ENCODE data around the gene NHERF2. TPM values are rescaled to one million over a fixed set of nuclear protein-coding genes. Genes with fewer than 3 reads are reported as not detected.

Gene NHERF2
- total RNA-seq, 2 donors from 2014 or later = 20.1 to 25.5 TPM

DNA sequence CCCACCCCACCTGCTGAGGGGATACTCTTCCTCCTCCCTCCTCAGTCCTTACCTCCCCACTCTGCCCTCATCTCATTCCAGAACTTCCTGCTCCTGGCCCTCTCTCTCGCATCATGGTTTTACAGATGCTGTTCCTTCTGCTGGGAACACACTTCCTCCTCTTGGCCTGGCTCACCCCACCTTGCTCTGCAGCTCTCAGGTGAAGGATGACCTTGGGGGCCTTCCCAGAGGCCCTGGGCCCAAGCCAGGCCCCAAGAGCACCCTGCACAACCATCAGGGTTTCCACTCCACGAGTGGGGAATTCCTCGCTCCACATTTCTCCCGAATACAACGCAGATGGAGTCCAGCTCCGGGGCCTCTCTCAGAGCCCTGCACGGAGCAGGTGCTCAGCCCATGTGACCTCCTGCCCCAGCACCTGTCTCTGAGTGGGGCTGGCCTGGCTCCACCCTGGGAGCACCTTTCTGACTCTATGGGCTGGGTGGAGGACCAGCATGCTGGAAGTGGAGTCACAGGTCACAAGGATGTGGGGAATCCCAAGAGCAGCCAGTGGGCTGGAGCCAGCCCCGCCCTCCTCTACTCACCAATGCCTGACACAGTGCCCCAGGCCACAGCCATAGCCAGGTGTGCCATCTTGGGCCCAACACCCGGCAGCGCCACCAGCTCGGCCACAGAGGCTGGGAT is 16.4 kb downstream of the NHERF2 start:
- peaks cover 6% of the 10 kb centered on the region for H3K4me1 ChIP-seq (ENCODE audit: control insufficient read depth, insufficient read depth, low read length)
- no peak overlapping the region for H3K4me3 ChIP-seq (ENCODE audit: low read length)
- H3K36me3 Mint-ChIP-seq (ENCODE audit: low read depth) = peaks cover 4% of the 10 kb centered on the region
- H3K9me3 Mint-ChIP-seq = no peaks in the 10 kb centered on the region
- H3K27ac Mint-ChIP-seq = no peak overlapping the region
- no peaks in the 10 kb centered on the region for H3K36me3 ChIP-seq (ENCODE audit: control insufficient read depth, insufficient read depth, low read length)
- H3K9me3 ChIP-seq (ENCODE audit: control insufficient read depth, low read length) = no peaks in the 10 kb centered on the region
- WGBS, 2 experiments (ENCODE audit: insufficient coverage in 1 of 2, insufficient read length in 1 of 2) = 92 to 93% methylated on average over 10 to 11 of the region's 11 CpGs
- H3K27me3 Mint-ChIP-seq (ENCODE audit: insufficient read depth) = no peaks in the 10 kb centered on the region
- DNase-seq = no peak
- H3K4me1 Mint-ChIP-seq = peaks cover 12% of the 10 kb centered on the region
- no peaks in the 10 kb centered on the region for H3K27me3 ChIP-seq (ENCODE audit: control insufficient read depth, insufficient read depth, low read length, poor library complexity, severe bottlenecking)
- no peak for TF ChIP-seq CTCF (conservative IDR thresholded peaks at IDR 0.05)
- H3K27ac ChIP-seq (ENCODE audit: low read depth, low read length) = no peak overlapping the region
- H3K4me3 Mint-ChIP-seq = no peak overlapping the region
- no peak overlapping the region for H3K9ac ChIP-seq (ENCODE audit: extremely low read depth, low read length, poor library complexity, severe bottlenecking)

- no peaks in the 10 kb centered on the region for H3K27me3 Mint-ChIP-seq (ENCODE audit: insufficient read depth)
- no peak overlapping the region for H3K27ac Mint-ChIP-seq
- H3K9ac ChIP-seq (ENCODE audit: extremely low read depth, low read length, poor library complexity, severe bottlenecking) = no peak overlapping the region
These were observed 17.2 kb downstream of the NHERF2 start for GRCh38 chr16:2043667-2044451.

DNA sequence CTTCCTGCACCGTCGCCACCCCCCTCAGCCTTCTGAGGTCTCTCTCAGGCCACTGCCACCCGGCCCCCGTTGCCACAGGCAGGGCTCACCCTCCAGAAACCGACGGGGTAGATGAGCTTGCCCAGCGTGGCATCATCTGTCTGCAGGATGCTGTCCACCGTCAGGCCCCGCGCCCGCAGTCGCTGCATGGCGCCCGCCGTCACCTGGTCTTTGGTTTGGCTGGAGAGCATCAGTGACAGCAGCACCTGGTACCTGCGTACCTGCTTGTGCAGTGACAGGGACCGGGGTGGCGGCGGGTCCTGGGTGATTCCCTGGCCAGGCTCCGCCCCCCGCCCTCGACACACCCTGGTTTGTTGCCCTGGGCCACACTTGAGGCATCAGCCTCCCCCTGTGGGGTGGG is 17.8 kb downstream of the NHERF2 start:
- Mint-ChIP-seq H3K27ac (no peak overlapping the region), H3K36me3 (ENCODE audit: low read depth) (peaks cover 2% of the 10 kb centered on the region), H3K9me3 (no peaks in the 10 kb centered on the region), H3K4me3 (no peak overlapping the region), H3K4me1 (peaks cover 14% of the 10 kb centered on the region), H3K27me3 (ENCODE audit: insufficient read depth) (no peaks in the 10 kb centered on the region)
- Histone ChIP-seq H3K27me3 (ENCODE audit: control insufficient read depth, insufficient read depth, low read length, poor library complexity, severe bottlenecking) (no peaks in the 10 kb centered on the region), H3K9ac (ENCODE audit: extremely low read depth, low read length, poor library complexity, severe bottlenecking) (no peak overlapping the region), H3K9me3 (ENCODE audit: control insufficient read depth, low read length) (no peaks in the 10 kb centered on the region), H3K4me1 (ENCODE audit: control insufficient read depth, insufficient read depth, low read length) (peaks cover 3% of the 10 kb centered on the region), H3K4me3 (ENCODE audit: low read length) (no peak overlapping the region), H3K27ac (ENCODE audit: low read depth, low read length) (no peak overlapping the region), H3K36me3 (ENCODE audit: control insufficient read depth, insufficient read depth, low read length) (no peaks in the 10 kb centered on the region)
- 93 to 97% methylated on average over 16 to 22 of the region's 22 CpGs for WGBS, 2 experiments (ENCODE audit: insufficient coverage in 1 of 2, insufficient read length in 1 of 2)
- TF ChIP-seq CTCF (conservative IDR thresholded peaks at IDR 0.05) = no peak
- no peak for DNase-seq

More at GRCh38 chr16:2043667-2044451, 17.2 kb downstream of the NHERF2 start:
- H3K4me3 ChIP-seq (ENCODE audit: low read length) = no peak overlapping the region
- H3K4me3 Mint-ChIP-seq = no peak overlapping the region
- WGBS, 2 experiments (ENCODE audit: insufficient coverage in 1 of 2, insufficient read length in 1 of 2) = 92 to 96% methylated on average over 11 to 26 of the region's 26 CpGs
- no peaks in the 10 kb centered on the region for H3K27me3 ChIP-seq (ENCODE audit: control insufficient read depth, insufficient read depth, low read length, poor library complexity, severe bottlenecking)
- peaks cover 18% of the 10 kb centered on the region for H3K4me1 Mint-ChIP-seq
- H3K36me3 Mint-ChIP-seq (ENCODE audit: low read depth) = peaks cover 4% of the 10 kb centered on the region
- no peak for DNase-seq
- peaks cover 6% of the 10 kb centered on the region for H3K4me1 ChIP-seq (ENCODE audit: control insufficient read depth, insufficient read depth, low read length)
- no peak for TF ChIP-seq CTCF (conservative IDR thresholded peaks at IDR 0.05)
- H3K9me3 ChIP-seq (ENCODE audit: control insufficient read depth, low read length) = no peaks in the 10 kb centered on the region
- H3K27ac ChIP-seq (ENCODE audit: low read depth, low read length) = no peak overlapping the region
- no peaks in the 10 kb centered on the region for H3K9me3 Mint-ChIP-seq
- H3K36me3 ChIP-seq (ENCODE audit: control insufficient read depth, insufficient read depth, low read length) = no peaks in the 10 kb centered on the region

Measured in endodermal cell (in vitro differentiated cells).